ENCODE measurements around the gene SLC49A3.
"Not testable (repeated sequence)": the region's sequence is repeated elsewhere in the genome, so short reads cannot be mapped to it uniquely, and the experiment has no call there.

Gene SLC49A3

DNA sequence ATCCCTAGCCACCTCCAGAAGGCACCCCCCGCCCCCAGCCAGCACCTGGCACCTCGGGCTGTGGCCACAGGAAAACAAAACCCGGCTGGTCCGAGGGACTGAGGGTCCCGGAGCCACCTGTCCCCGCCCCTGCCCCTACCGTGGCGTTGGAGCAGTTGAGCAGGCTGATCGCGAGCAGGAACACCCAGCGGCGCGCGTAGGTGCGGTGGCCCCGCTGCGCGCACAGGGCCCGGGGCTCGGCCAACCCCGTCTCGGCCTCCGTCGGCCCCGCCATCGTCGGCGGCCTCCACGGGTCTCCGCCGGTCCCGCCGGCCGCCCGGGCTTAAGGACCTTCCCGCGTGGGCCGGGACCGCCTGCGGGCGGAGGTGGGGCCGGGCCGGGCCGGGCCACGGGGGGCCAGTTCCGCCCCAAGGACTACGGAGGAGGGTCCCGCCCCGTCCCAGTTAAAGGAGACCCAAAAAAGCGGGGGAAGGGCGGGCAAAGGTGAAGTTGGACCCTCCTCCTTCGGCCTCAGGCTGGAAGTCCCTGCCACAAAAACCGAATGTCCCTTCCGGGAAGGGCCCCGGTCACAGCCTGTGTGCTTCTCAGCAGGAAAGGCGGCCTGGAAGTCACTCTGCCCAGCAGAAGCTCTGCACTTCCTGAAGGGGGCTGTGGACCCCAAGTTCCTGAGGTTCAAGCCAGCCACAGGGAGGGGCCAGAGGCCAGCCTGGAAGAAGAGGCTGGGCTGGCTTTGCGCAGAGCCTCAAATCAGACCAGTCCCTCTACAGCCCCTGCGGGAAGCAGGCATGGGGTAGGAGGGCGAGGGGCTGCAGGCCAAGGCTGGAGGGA is at the start of gene SLC49A3:
Gene SLC49A3, minus strand, starts transcription at position 298 of the 828 bp plus-strand sequence. Its CDS starts 24 bp downstream, at position 274.
- peak; percentile 23 for DNase-seq
- in situ Hi-C loops (cut with HindIII; ENCODE audit: low pct_ligation_motif_present, low pct_unique_long_range_greater_than_20kb, low sequenced_read_pairs), result no loop called here

DNA sequence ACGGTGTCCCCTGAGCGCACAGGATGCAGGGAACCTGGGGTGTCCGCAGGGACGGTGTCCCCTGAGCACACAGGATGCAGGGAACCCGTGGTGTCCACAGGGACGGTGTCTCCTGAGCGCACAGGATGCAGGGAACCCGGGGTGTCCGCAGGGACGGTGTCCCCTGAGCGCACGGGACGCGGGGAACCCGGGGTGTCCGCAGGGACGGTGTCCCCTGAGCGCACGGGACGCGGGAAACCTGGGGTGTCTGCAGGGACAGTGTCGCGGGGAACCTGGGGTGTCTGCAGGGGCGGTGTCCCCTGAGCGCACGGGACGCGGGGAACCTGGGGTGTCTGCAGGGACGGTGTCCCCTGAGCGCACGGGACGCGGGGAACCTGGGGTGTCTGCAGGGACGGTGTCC is 47.6 kb upstream of the SLC49A3 start:
- DNase-seq; in situ Hi-C loops (cut with HindIII; ENCODE audit: low pct_ligation_motif_present, low pct_unique_long_range_greater_than_20kb, low sequenced_read_pairs): not testable (repeated sequence)

DNA sequence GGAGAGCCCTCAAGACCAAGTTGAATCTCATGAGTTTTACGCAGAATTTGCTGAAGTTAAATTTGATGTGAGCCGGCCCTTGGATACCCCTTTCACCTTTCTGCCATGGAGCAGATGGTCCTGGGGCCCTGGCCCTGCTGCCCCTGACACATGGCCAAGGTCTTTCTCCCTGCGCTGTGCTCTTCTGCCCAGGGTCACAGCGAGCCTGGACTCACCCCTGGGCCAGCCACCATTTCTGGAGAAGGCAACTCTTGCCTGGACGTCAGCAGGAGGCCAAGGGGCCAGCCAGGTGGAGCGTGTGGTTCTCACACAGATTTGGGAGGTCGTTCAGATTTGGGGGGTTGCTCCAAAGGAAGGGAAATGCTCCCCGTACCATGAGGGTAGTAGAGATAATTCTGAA is 46.6 kb upstream of the SLC49A3 start:
- in situ Hi-C loops (cut with HindIII; ENCODE audit: low pct_ligation_motif_present, low pct_unique_long_range_greater_than_20kb, low sequenced_read_pairs), result no loop called here
- no peak for DNase-seq

DNA sequence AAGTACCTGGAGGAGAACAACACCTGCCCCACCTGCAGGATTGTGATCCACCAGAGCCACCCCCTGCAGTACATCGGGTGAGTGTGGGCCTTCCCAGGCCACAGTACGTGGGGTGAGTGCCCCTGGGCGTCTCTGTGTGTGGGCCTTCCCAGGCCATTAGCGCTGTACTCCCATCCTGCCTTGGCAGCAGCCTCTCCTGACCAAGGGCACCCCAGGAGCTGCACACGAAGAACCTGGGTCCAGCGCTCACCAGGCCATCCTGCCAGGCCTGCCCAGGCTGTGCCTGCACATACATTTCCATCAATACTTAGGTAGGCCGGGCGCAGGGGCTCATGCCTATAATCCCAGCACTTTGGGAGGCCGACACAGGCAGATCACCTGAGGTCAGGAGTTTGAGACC is 46.0 kb upstream of the SLC49A3 start:
- in situ Hi-C loops (cut with HindIII; ENCODE audit: low pct_ligation_motif_present, low pct_unique_long_range_greater_than_20kb, low sequenced_read_pairs), result no loop called here
- no peak for DNase-seq

DNA sequence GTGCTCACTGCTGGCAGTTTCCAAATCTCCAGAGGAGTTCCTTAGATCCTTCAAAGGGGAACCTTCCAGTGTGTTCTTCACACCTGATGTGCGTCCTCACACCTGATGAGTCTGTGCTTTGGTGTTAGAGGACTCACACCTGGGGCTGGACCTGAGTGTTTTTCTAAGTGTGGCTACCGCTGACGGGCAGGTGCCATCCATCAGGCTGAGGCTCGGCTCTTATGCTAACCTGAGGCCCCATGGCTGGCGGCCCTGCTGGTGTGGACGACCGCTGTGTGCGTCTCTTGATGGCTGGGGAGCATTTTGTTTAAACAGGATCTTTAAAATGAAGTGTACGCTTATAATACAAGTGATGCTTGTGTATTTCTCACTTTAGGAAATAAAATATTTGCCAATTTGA is 45.1 kb upstream of the SLC49A3 start:
- in situ Hi-C loops (cut with HindIII; ENCODE audit: low pct_ligation_motif_present, low pct_unique_long_range_greater_than_20kb, low sequenced_read_pairs), result no loop called here
- DNase-seq, result no peak

DNA sequence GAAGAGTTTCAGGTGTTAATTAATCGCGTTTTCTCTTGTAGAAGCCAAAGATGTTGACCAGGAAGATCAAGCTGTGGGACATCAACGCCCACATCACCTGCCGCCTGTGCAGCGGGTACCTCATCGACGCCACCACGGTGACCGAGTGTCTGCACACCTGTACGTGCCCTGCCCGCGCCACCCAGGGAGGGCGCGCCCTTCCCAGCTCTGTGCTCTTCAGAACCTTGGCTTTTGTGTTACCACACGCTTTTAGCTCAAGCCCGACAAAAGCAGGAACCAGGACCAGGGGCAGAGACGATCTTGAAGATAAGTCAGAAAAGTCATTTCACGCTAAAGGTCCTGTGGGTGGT is 44.7 kb upstream of the SLC49A3 start:
- in situ Hi-C loops (cut with HindIII; ENCODE audit: low pct_ligation_motif_present, low pct_unique_long_range_greater_than_20kb, low sequenced_read_pairs), result no loop called here
- DNase-seq, result no peak

DNA sequence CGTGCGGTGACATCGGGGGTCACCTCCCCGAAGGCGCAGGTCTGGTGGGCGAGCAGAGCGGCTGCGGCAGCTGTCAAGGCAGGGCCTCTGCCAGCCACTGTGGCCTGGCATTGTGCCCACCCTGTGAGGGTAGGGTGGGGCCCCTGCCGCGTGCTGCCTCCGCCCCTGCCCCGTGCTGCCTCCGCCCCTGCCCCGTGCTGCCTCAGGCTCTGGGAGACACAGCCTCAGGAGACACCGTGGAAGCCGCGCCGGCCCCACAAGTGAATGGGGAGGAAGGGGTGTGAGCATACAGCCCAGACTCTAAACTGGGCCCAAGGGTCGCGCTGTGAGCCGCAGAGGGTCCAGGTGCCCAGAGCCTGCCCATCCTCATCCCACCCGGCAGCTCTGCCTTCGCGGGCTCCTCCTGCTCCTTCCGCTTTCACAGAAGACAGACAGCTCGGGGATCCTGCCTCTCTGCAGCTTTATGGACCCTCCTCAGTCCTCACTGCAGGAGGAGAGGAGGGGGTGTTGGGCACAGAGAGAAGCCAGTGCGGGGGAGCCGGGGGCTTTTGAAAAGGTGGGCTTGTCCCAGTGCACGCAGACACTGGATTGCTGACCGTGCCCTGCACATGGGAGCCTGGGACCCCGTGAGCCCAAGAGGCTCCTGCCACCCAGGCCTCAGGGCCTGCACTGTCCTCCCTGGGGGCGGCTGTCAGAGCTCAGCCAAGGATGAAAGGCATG is 44.1 kb upstream of the SLC49A3 start:
- DNase-seq, result no peak
- in situ Hi-C loops (cut with HindIII; ENCODE audit: low pct_ligation_motif_present, low pct_unique_long_range_greater_than_20kb, low sequenced_read_pairs), result no loop called here

DNA sequence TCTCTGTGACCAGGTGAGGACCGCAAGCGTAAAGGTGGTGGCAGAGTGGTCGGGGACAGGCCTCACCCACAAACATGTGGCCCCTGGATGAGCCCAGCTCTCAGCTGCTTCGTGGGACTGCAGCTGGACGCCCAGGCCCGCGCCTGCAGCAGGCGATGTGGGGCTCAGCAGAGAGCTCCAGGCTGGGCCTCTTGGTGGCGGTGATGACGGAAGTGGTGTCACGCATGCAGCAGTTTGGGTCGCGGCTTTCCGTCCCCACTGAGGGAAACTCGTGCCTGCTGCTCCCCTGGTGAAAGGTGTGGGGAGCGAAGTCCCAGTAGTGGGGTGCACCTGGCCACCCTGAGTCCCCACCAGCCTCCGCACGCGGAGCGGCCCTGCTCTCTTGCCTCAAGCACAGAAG is 43.5 kb upstream of the SLC49A3 start:
- in situ Hi-C loops (cut with HindIII; ENCODE audit: low pct_ligation_motif_present, low pct_unique_long_range_greater_than_20kb, low sequenced_read_pairs), result no loop called here

DNA sequence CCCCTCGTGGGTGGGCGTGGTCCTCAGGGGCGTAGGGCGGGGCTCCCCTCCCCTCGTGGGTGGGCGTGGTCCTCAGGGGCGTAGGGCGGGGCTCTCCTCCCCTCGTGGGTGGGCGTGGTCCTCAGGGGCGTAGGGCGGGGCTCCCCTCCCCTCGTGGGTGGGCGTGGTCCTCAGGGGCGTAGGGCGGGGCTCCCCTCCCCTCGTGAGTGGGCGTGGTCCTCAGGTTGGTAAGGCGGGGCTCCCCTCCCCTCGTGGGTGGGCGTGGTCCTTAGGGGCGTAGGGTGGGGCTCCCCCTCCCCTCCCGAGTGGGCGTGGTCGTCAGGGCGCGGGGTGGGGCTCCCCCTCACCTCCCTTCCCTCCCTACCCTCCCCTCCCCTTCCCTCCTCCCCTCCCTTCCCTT is 43.0 kb upstream of the SLC49A3 start:
- DNase-seq; in situ Hi-C loops (cut with HindIII; ENCODE audit: low pct_ligation_motif_present, low pct_unique_long_range_greater_than_20kb, low sequenced_read_pairs): not testable (repeated sequence)

More for the DNA sequence above, 43.5 kb upstream of the SLC49A3 start:
- no peak for DNase-seq

DNA sequence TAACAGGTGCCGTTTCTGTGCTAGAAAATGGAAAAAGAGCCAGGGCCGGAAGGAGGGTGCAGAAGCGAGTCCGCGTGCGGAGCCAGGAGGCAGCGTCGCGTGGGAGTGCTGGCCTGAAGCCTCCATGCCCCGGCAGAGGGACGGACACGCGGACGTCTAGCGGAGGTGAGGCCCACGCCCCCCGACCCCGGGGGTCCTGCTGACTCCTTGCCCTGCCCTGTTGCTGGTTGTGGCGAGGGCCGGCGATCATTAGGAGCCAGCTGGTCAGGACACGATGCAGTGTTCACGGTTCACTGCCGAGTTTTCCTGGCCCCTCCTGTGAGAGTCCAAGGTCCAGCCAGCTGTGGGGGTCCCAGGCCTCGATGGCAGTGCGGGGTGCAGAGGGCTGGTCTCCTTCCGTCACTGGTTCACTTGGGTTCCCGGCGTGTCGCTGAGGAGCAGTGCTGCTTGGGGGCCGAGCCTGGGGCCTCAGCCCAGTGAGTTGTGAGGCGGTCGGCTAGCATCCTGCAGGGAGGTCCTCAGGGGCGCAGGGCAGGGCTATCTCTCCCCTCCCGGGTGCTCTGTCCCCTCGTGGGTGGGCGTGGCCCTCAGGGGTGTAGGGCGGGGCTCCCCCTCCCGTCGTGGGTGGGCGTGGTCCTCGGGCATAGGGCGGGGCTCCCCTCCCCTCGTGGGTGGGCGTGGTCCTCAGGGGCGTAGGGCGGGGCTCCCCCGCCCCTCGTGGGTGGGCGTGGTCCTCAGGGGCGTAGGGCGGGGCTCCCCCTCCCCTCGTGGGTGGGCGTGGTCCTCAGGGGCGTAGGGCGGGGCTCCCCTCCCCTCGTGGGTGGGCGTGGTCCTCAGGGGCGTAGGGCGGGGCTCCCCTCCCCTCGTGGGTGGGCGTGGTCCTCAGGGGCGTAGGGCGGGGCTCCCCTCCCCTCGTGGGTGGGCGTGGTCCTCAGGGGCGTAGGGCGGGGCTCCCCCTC is 42.3 kb upstream of the SLC49A3 start:
- in situ Hi-C loops (cut with HindIII; ENCODE audit: low pct_ligation_motif_present, low pct_unique_long_range_greater_than_20kb, low sequenced_read_pairs); DNase-seq: not testable (repeated sequence)

DNA sequence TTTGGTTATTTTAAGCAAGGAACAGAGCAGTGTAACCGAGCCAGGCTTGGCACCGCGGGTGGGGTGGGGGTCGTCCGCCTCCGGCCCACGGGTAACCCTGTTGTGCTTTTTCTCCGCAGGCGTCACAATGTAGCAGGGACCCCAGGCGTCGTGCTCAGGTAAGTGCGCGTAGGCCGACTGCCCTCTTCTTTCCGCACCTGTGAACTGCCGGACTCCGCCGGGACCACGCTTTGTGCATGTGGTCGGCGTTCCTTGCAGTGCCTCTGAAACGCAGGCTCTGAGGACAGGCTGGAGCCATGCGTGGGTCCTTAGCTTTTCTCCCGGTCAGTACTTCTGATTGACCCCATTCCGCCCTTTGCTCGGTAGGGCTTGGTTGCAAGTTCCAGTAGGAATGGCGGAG is 41.6 kb upstream of the SLC49A3 start:
- in situ Hi-C loops (cut with HindIII; ENCODE audit: low pct_ligation_motif_present, low pct_unique_long_range_greater_than_20kb, low sequenced_read_pairs), result no loop called here
- no peak for DNase-seq

DNA sequence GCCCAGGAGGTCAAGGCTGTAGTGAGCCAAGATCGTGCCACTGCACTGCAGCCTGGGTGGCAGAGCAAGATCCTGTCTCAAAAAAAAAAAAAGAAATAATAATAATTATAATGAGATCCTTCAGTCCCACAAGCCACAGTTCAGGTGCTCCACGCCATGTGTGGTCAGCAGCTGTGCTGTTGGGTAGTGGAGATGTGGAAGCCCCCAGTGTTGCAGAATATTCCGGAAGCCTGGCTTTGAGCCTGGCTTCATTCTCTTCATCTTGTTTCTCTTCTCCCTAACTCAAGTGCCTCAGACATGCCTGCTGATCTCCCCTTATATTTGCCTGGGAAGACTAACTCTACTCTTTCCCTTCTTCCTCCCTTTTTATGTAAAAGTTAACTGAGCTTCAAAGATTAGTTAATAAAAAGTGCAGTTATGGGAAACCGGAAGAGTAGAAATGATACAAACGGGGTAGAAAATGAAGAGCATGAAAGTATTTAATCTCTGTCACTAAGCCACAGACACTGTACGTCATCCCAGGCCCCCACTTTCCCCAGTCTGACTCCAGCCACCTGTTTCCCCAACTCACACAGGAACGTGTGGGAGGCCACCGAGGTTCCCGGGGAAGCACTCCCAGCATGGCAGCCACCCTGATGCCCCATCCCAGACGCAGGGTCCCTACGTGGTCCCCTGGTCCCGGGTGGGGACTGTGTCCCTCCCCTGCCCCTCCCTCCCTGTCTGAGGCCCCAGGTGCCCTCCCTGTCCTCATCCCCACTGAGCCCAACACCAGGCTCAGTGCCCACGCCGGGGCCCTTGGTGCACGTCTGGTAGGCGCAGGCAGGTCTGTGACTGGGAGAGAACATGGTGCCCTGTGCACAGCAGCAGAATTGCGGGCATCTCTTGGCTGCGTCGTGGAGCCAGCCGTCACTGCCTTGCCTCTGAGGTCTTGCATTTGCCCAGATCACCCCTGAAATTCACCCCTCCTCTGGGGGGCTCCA is 40.7 kb upstream of the SLC49A3 start:
- in situ Hi-C loops (cut with HindIII; ENCODE audit: low pct_ligation_motif_present, low pct_unique_long_range_greater_than_20kb, low sequenced_read_pairs), result no loop called here
- DNase-seq, result no peak

DNA sequence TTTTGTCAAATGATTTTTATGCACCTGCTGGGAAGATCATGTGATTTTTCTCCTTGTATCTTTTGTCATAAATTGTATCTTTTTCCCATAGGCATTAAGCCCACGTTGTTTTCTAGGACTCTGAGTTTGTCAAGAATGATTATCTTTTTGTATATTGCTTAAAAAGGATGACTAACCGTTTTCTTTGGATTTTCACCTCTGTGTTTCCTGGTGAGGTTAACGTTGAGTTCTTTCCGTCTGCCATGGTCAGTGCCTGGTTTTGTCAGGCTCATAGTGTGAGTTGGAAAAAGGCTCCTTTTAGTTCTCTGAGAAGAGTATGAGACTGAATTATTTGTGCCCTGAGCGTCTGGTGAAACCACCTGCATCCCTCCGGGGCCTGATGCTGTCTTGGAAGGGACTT is 38.6 kb upstream of the SLC49A3 start:
- no peak for DNase-seq

DNA sequence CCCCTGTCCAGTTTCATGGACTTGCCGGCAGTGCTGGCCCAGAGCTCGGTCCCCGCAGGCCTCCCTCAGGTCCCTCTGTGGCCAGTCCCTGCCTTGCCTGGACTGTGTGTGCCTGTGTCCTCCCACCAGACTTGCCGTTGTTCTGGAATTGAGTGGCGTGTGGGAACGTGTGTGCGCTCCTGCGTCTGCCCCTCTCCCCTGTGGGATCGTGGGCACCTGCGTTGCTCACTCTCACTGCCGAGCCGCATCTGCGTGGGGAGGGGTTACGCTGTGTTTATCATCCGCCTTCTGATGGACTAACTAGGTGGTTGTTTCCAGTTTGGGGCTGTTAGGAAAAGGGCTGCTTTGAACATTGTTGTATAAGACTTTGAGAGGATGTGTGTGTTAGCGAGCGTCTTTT is 37.9 kb upstream of the SLC49A3 start:
- DNase-seq, result no peak
- in situ Hi-C loops (cut with HindIII; ENCODE audit: low pct_ligation_motif_present, low pct_unique_long_range_greater_than_20kb, low sequenced_read_pairs), result no loop called here

More for the DNA sequence above, 38.6 kb upstream of the SLC49A3 start:
- in situ Hi-C loops (cut with HindIII; ENCODE audit: low pct_ligation_motif_present, low pct_unique_long_range_greater_than_20kb, low sequenced_read_pairs), result no loop called here

DNA sequence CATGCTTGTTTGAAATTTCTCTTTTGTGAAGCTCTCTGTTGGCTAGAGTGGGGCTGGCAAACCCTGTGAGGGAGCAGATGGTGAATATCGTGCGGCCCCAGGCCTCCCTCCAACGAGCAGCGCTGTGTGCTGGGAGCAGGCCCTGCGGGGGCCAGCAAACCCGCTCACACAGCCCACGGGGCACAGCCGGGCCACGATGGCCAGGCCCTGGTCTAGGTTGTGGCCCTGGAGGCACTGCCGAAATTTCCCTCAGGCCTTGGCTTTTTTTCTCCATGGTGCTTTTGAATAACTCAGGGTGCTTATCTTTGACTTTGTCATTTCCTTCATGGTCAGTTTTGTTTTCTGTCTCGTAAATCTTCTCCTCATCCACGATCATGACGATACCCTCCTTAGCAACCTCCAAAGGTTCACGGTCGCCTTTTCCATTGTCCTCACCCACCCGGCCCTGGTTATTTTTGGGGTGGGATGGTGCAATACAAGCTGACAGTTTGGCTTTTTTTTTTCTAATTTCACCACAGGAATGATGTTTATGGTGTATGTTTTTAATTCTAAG is 37.4 kb upstream of the SLC49A3 start:
- DNase-seq, result no peak
- in situ Hi-C loops (cut with HindIII; ENCODE audit: low pct_ligation_motif_present, low pct_unique_long_range_greater_than_20kb, low sequenced_read_pairs), result no loop called here

DNA sequence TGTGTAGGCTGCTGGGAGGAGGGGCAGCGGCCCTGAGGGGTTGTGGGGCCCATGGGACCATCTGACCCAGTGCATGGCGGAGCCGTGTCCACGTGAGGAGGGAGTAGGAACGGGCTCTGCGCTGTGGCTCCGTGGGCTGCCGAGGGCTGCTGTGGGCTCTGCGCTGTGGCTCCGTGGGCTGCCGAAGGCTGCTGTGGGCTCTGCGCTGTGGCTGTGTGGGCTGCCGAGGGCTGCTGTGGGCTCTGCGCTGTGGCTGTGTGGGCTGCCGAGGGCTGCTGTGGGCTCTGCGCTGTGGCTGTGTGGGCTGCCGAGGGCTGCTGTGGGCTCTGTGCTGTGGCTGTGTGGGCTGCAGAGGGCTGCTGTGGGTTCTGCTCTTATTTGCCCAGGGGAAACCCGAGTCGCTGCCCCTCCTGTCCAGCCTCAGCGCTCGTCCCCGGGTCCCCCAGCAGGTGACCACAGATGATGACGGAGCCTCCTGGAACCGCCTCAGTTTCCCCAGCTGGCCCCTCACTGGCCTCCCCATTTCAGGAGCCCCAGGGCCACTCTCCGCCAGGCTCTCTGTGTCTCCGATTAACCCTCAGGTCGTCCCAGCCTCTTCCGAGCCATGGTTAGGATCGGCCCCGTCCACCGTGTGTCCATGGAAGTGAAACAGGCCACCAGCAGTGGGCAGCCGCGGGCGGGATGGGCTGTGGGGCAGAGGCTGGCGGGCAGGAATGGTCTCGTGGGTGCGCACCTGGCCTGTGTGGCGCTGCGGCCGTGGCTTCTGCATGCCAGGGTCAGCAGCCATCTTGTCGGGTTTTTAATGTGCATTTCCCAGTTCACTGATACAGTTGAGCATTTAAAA is 36.7 kb upstream of the SLC49A3 start:
- no peak for DNase-seq

More for the DNA sequence above, 36.7 kb upstream of the SLC49A3 start:
- in situ Hi-C loops (cut with HindIII; ENCODE audit: low pct_ligation_motif_present, low pct_unique_long_range_greater_than_20kb, low sequenced_read_pairs), result no loop called here

Data from ACHN (cell line).